Upper lobe of right lung (tissue), 1 donor: ENCODE data around the gene KIF1A. TPM values are rescaled to one million over a fixed set of nuclear protein-coding genes. Genes with fewer than 3 reads are reported as not detected.

Experiments used
- ATAC-seq: fragments of 200-7000 bp; cut with Tn5 transposase; one replicate; pipeline ENCODE4 v1.9.1; 2020; ENCODE audit warnings: mild to moderate bottlenecking, moderate library complexity
- DNase-seq: peaks from one replicate; pipeline ENCODE4 v3.0.0-alpha.2; 2020
- H3K27ac ChIP-seq: fragments of 200-600 bp; one replicate; pipeline ENCODE4 v1.8.0; 2022
- H3K27me3 ChIP-seq: fragments of 200-600 bp; one replicate; pipeline ENCODE4 v1.8.0; 2022; ENCODE audit warnings: mild to moderate bottlenecking
- H3K36me3 ChIP-seq: fragments of 200-600 bp; one replicate; pipeline ENCODE4 v1.8.0; 2022
- H3K4me1 ChIP-seq: fragments of 200-600 bp; one replicate; pipeline ENCODE4 v1.8.0; 2022
- H3K4me3 ChIP-seq: fragments of 200-600 bp; one replicate; pipeline ENCODE4 v1.8.0; 2022; ENCODE audit warnings: mild to moderate bottlenecking
- H3K9me3 ChIP-seq: fragments of 200-600 bp; one replicate; pipeline ENCODE4 v1.8.0; 2022
- intact Hi-C: fragments of 100-400 bp; cut with DNase I; formaldehyde crosslinking; loops from one replicate; pipeline ENCODE4 v1.11.0; 2022
- long read RNA-seq: library from polyadenylated mRNA; unstranded; transcript quantifications from one replicate; pipeline ENCODE4 v2.0.0, GENCODE V29; 2021
- total RNA-seq: library from RNA; stranded (reverse); fragmentation: NEBNext Ultra II Directional; extraction: Animal tissue kit (Norgen Biotek cat#: 25700); gene quantifications from one replicate; pipeline ENCODE4 v1.2.1, GENCODE V29; 2021
- TF ChIP-seq, protein P1 (sequence below): fragments of 200-600 bp; IDR thresholded peaks from one replicate; pipeline ENCODE4 v1.8.0; 2022; ENCODE audit warnings: antibody characterized with exemption
- donor health status: DM: no; HTN: yes; CAD: no; lungs with severe emphysema.

The KIF1A gene, protein sequence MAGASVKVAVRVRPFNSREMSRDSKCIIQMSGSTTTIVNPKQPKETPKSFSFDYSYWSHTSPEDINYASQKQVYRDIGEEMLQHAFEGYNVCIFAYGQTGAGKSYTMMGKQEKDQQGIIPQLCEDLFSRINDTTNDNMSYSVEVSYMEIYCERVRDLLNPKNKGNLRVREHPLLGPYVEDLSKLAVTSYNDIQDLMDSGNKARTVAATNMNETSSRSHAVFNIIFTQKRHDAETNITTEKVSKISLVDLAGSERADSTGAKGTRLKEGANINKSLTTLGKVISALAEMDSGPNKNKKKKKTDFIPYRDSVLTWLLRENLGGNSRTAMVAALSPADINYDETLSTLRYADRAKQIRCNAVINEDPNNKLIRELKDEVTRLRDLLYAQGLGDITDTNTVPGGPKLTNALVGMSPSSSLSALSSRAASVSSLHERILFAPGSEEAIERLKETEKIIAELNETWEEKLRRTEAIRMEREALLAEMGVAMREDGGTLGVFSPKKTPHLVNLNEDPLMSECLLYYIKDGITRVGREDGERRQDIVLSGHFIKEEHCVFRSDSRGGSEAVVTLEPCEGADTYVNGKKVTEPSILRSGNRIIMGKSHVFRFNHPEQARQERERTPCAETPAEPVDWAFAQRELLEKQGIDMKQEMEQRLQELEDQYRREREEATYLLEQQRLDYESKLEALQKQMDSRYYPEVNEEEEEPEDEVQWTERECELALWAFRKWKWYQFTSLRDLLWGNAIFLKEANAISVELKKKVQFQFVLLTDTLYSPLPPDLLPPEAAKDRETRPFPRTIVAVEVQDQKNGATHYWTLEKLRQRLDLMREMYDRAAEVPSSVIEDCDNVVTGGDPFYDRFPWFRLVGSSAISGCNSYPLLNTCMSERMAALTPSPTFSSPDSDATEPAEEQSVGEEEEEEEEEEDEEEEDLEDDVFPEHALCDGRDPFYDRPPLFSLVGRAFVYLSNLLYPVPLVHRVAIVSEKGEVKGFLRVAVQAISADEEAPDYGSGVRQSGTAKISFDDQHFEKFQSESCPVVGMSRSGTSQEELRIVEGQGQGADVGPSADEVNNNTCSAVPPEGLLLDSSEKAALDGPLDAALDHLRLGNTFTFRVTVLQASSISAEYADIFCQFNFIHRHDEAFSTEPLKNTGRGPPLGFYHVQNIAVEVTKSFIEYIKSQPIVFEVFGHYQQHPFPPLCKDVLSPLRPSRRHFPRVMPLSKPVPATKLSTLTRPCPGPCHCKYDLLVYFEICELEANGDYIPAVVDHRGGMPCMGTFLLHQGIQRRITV (N-terminal part only)
- total RNA-seq = 0.81 TPM
- long read RNA-seq, partial matches to known transcripts = 2 of 2 reads
- long read RNA-seq, other reads (novel, unspliced or antisense) = 0 of 2 reads

DNA sequence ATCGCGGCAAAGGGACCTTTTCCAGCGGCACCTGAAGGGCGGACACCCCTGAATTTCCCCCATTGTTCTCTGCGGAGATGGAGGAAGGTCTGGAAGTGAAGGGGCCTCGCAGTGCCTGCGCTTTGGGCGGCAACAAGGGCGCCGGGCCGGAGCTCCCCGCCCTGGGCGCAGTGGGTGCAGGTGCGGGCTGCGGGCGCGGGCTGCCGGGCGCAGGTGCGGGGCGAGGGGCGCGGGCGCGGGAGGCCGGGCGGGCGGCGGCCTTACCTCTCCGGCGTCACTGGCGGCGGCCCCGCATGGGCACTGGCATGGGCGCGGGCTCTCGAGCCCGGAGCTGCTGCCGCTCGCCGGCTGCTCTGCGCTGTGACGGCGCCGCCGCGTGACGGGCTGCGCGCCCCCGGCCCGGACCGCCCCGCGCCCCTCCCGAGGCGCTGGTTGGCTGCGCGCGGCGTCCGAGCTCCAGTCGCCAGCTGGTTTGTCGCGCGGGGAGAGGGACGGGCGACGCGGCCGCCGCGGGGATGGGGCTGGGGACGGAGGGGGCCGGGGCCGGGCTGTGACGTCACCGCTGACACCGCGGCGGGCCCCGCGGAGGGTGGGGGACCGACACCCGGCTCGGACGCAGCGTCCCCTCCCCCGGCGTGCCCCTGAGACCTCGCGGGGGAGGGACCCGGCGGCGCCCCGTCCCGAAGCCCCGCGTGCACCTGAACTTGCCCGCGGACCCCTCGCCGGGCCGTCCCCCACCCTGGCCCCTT, at the start of gene KIF1A:
TSS of gene KIF1A (minus strand) at position 362 of the 749 bp plus-strand sequence. CDS start 22,467 bp downstream, outside the sequence.
- H3K4me3 ChIP-seq = no peak within 1 kb of the TSS
- peaks cover 74% of the 10 kb centered on the region for H3K27me3 ChIP-seq
- no peak for DNase-seq
- TF ChIP-seq, protein P1, sequence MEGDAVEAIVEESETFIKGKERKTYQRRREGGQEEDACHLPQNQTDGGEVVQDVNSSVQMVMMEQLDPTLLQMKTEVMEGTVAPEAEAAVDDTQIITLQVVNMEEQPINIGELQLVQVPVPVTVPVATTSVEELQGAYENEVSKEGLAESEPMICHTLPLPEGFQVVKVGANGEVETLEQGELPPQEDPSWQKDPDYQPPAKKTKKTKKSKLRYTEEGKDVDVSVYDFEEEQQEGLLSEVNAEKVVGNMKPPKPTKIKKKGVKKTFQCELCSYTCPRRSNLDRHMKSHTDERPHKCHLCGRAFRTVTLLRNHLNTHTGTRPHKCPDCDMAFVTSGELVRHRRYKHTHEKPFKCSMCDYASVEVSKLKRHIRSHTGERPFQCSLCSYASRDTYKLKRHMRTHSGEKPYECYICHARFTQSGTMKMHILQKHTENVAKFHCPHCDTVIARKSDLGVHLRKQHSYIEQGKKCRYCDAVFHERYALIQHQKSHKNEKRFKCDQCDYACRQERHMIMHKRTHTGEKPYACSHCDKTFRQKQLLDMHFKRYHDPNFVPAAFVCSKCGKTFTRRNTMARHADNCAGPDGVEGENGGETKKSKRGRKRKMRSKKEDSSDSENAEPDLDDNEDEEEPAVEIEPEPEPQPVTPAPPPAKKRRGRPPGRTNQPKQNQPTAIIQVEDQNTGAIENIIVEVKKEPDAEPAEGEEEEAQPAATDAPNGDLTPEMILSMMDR = no peak
- no peak for ATAC-seq
- no peaks in the 10 kb centered on the region for H3K9me3 ChIP-seq
- peaks cover 5% of the 10 kb centered on the region for H3K4me1 ChIP-seq
- no peak within 1 kb of the TSS for H3K27ac ChIP-seq
- no peaks in the 10 kb centered on the region for H3K36me3 ChIP-seq
- intact Hi-C loops = no loop called here

- intact Hi-C loops = no loop called here
- H3K27me3 ChIP-seq = no peaks in the 10 kb centered on the region
- H3K4me1 ChIP-seq = no peaks in the 10 kb centered on the region
- no peak for ATAC-seq
- no peak overlapping the region for H3K4me3 ChIP-seq
- DNase-seq = no peak
- no peaks in the 10 kb centered on the region for H3K9me3 ChIP-seq
- H3K36me3 ChIP-seq = no peaks in the 10 kb centered on the region
- TF ChIP-seq, protein P1 = no peak
- no peak overlapping the region for H3K27ac ChIP-seq
Measured at GRCh38 chr2:240869109-240869955, 49.3 kb upstream of the KIF1A start.

DNA sequence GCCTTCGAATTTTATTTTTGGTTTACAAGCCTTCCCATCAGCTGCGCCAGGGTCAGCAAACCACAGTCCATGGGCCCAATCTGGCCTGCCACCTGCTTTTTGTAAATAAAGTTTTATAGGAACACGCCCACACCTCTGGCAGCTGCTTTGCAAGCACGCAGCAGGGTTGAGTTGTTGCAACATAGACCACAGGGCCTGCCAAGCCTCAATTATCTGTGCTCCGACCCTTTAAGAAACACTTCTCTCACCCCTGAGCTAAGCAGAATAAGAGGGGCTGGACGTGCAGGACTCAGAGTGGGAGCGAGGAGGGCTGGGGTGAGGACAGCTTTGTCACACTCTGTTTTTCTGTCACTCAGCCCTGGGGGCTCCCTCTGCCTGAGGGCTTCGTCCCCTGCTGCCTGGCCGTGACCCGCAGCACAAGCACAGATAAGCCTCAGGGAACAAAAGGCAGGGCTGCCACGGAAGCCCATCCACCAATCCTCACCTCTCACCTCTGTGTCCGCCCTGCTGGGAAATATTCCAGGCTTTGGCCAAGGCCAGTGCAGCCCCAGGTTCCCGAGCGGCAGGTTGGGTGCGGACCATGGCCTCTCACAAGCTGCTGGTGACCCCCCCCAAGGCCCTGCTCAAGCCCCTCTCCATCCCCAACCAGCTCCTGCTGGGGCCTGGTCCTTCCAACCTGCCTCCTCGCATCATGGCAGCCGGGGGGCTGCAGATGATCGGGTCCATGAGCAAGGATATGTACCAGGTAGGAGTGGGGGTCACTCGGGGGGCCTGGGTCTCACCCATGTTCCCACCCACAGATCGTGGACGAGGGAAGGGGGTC, 48.5 kb upstream of the KIF1A start, which contains the start of gene AGXT:
TSS of gene AGXT (plus strand) at position 539 of the 823 bp plus-strand sequence. CDS start at position 581, 42 bp downstream.
- intact Hi-C loops = no loop called here
- DNase-seq (no peak), ATAC-seq (no peak)
- no peak within 1 kb of the TSS for H3K4me3 ChIP-seq
- no peaks in the 10 kb centered on the region for H3K4me1 ChIP-seq
- no peaks in the 10 kb centered on the region for H3K36me3 ChIP-seq
- TF ChIP-seq, protein P1 = no peak
- no peak within 1 kb of the TSS for H3K27ac ChIP-seq
- H3K27me3 ChIP-seq = no peaks in the 10 kb centered on the region
- H3K9me3 ChIP-seq = no peaks in the 10 kb centered on the region

GRCh38 chr2:240865391-240865790, 45.4 kb upstream of the KIF1A start:
- intact Hi-C loops = no loop called here
- Histone ChIP-seq H3K27me3 (no peaks in the 10 kb centered on the region), H3K9me3 (no peaks in the 10 kb centered on the region), H3K27ac (no peak overlapping the region), H3K4me1 (no peaks in the 10 kb centered on the region), H3K4me3 (no peak overlapping the region), H3K36me3 (no peaks in the 10 kb centered on the region)
- DNase-seq (no peak), ATAC-seq (no peak)
- TF ChIP-seq, protein P1 = no peak
